Measurements from ENCODE around the gene SDR42E2. TPM values are rescaled to one million over a fixed set of nuclear protein-coding genes. Genes with fewer than 3 reads are reported as not detected.

The SDR42E2 gene
- total RNA-seq, 6 donors from 2014 or later: 0.17 to 0.59 (median 0.22) TPM; not detected in 3

DNA sequence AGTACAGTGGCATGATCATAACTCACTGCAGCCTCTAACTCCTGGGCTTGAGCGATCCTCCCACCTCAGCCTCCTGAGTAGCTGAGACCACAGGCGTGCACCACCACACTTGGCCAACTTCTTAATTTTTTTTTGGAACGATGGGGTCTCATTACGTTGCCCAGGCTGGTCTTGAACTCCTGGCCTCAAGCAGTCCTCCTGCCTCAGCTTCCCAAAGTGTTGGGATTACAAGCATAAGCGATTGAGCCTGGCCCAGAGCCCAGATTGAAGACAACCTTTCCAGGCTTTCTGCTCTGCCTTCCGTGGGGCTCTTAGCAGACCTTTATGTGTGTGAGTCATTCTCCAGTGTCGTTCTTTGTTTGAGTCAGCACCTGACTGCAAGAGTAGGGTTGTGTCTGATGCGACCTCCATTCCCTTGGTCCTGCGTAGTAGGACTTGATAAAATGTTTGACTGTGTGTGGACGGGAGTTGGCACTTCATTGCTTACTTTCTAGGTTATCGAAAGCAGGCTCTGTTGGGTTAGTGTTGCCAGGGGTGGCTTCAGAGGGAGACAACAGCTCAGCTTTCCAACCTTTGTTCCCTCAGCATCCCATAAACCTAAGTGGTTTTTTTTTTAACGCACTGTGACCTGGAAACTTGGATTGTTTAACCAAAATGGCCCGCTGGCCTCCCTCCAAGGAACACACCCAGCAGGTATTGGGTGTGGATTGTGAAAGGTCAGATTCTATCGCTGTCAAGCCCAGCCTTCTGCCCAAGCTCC, 70.2 kb downstream of the SDR42E2 start:
- peaks cover 6 to 14% (median 8%) of the 10 kb centered on the region in 4 donors for H3K4me1 ChIP-seq
- DNase-seq (peak in 1 of 2 donors; percentile 58), ATAC-seq (ENCODE audit: low FRiP score in 2 of 2) (peak; percentile 23 to 34)
- peak overlapping the region in 1 of 4 donors; percentile 7 for H3K4me3 ChIP-seq
- 74 to 79% methylated on average over 14 of the region's 14 CpGs for WGBS, 2 donors
- no peaks in the 10 kb centered on the region for H3K9me3 ChIP-seq
- H3K27ac ChIP-seq: peak overlapping the region; percentile 40 to 56 (median 42)
- TF ChIP-seq POLR2AphosphoS5 (IDR thresholded peaks at IDR 0.05): no peak
- H3K36me3 ChIP-seq: peaks cover 0 to 45% (median 6%) of the 10 kb centered on the region in 4 donors
- H3K27me3 ChIP-seq: no peaks in the 10 kb centered on the region

DNA sequence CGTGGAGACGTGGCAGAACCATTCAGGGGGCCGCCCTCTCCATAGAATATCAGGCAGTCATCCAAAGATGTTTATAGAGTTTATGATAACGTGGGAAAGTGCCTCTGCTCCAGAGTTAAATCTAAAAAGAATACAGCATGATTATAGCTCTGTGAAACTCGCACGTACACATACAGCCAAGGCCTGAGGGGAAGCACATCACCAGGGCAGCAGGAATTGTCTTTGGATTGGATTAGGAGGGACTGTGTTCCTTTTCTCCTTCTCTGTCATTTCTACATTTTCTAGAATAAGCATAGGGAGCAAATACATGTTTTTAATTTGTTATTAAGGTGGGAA, 70.7 kb downstream of the SDR42E2 start:
- 74 to 77% methylated on average over 6 of the region's 6 CpGs for WGBS, 2 donors
- no peak for ATAC-seq (ENCODE audit: low FRiP score in 2 of 2)
- Histone ChIP-seq H3K36me3 (peaks cover 0 to 41% (median 7%) of the 10 kb centered on the region in 4 donors), H3K27me3 (no peaks in the 10 kb centered on the region), H3K4me1 (peaks cover 6 to 15% (median 8%) of the 10 kb centered on the region in 4 donors), H3K27ac (peak overlapping the region; percentile 40 to 56 (median 42)), H3K4me3 (peak overlapping the region in 1 of 4 donors; percentile 7), H3K9me3 (no peaks in the 10 kb centered on the region)
- DNase-seq: no peak
- no peak for TF ChIP-seq EP300 (IDR thresholded peaks at IDR 0.05)
- TF ChIP-seq, protein P1, sequence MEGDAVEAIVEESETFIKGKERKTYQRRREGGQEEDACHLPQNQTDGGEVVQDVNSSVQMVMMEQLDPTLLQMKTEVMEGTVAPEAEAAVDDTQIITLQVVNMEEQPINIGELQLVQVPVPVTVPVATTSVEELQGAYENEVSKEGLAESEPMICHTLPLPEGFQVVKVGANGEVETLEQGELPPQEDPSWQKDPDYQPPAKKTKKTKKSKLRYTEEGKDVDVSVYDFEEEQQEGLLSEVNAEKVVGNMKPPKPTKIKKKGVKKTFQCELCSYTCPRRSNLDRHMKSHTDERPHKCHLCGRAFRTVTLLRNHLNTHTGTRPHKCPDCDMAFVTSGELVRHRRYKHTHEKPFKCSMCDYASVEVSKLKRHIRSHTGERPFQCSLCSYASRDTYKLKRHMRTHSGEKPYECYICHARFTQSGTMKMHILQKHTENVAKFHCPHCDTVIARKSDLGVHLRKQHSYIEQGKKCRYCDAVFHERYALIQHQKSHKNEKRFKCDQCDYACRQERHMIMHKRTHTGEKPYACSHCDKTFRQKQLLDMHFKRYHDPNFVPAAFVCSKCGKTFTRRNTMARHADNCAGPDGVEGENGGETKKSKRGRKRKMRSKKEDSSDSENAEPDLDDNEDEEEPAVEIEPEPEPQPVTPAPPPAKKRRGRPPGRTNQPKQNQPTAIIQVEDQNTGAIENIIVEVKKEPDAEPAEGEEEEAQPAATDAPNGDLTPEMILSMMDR (IDR thresholded peaks at IDR 0.05): no peak
- no peak for TF ChIP-seq POLR2A (IDR thresholded peaks at IDR 0.05)
- TF ChIP-seq POLR2AphosphoS5 (IDR thresholded peaks at IDR 0.05): no peak

DNA sequence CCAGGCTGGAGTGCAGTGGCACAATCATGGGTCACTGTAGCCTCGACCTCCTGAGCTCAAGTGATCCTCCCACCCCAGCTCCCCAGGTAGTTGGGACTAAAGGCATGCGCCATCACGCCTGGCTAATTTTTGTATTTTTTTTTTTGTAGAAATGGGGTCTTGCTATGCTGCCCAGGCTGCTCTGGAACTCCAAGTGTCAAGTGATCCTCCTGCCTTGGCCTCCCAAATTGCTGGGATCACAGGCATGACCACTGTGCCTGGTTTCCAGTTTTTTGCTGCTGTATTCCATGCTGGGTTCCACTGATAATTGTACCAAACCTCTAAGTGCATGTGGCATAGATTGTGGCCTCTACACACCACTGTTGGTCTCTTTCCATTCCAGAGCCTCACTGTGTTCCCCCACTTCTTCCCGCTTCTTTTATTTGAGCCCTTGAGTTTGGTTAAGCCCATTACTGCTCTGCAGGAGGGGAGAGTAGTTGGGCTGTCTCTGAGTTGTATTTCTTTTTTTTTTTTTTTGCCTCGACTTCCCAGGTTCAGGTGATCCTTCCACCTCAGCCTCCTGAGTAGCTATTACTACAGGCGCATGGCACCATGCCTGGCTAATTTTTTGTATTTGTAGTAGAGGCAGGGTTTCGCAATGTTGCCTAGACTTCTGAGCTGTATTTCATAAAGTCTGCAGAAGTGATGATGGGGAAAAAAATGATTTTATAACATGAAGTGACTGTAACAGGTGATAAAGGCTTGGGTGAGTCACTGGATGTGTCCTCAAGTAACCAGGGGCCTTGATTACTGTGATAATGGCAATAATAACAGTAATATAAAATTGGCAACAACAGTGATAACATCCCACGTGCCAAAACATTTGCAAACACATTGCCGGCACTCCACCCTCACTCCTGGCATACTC, 73.8 kb downstream of the SDR42E2 start:
- peak overlapping the region in 1 of 4 donors; percentile 7 for H3K27ac ChIP-seq

DNA sequence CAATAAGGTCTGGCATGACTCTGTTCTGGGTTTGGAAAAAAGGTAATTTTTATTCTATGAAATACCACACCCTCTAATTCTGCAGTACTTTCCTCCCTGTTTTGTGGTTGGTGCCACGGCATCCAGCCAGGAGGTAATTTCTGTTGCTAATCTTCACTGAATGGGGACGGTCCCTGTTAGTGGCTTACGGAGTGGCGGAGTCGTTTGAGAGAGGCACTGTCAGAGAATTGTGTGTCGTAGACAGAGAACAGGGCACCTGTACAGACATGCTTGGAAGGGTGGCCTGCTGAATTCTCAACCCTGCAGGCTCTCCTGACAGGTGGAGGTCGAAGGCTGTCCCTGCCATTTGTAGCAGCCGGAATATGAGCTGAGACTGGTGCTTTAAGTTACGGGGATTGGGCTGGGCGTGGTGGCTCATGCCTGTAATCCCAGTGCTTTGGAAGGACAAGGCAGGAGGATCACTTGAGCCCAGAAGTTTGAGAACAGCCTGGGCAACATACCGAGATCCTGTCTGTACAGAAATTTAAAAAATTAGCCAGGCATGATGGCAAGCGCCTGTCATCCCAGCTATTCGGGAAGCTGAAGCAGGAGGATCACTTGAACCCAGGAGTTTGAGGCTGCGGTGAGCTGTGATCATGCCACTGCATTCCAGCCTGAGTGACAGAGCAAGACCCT, 77.0 kb downstream of the SDR42E2 start:
- 79 to 86% methylated on average over 14 of the region's 14 CpGs for WGBS, 2 donors
- TF ChIP-seq EP300 (IDR thresholded peaks at IDR 0.05) (no peak), POLR2AphosphoS5 (IDR thresholded peaks at IDR 0.05) (no peak), POLR2A (IDR thresholded peaks at IDR 0.05) (no peak)
- TF ChIP-seq, protein P1 (IDR thresholded peaks at IDR 0.05): no peak
- Histone ChIP-seq H3K4me1 (peaks cover 25 to 37% (median 31%) of the 10 kb centered on the region in 4 donors), H3K36me3 (peaks cover 0 to 9% (median 2%) of the 10 kb centered on the region in 4 donors), H3K9me3 (no peaks in the 10 kb centered on the region), H3K4me3 (no peak overlapping the region), H3K27me3 (no peaks in the 10 kb centered on the region), H3K27ac (peak overlapping the region; percentile 24 to 36 (median 28))
- ATAC-seq (ENCODE audit: low FRiP score in 2 of 2) (peak in 1 of 2 donors; percentile 50), DNase-seq (no peak)

More for the DNA sequence above, 73.8 kb downstream of the SDR42E2 start:
- H3K9me3 ChIP-seq: no peaks in the 10 kb centered on the region
- TF ChIP-seq EP300 (IDR thresholded peaks at IDR 0.05) (no peak), POLR2A (IDR thresholded peaks at IDR 0.05) (no peak), POLR2AphosphoS5 (IDR thresholded peaks at IDR 0.05) (no peak)
- TF ChIP-seq, protein P1 (IDR thresholded peaks at IDR 0.05): no peak
- no peaks in the 10 kb centered on the region for H3K27me3 ChIP-seq
- peaks cover 0 to 25% (median 2%) of the 10 kb centered on the region in 4 donors for H3K36me3 ChIP-seq
- 70 to 77% methylated on average over 9 of the region's 9 CpGs for WGBS, 2 donors
- DNase-seq (peak in 1 of 2 donors; percentile 44), ATAC-seq (ENCODE audit: low FRiP score in 2 of 2) (peak in 1 of 2 donors; percentile 63)
- peaks cover 24 to 34% (median 29%) of the 10 kb centered on the region in 4 donors for H3K4me1 ChIP-seq
- no peak overlapping the region for H3K4me3 ChIP-seq
